HG02588 (cell line): ENCODE results near the gene DNAH14.
"Not testable (repeated sequence)": the region's sequence is repeated elsewhere in the genome, so short reads cannot be mapped to it uniquely, and the experiment has no call there.

Source experiments
- ATAC-seq: cut with Tn5 transposase; IDR thresholded peaks from one replicate; pipeline ENCODE4 v1.9.1; 2021; ENCODE audit warnings: mild to moderate bottlenecking, moderate library complexity; ENCODE audit not compliant: unreplicated experiment

The DNAH14 gene

GRCh38 chr1:225335098-225335778 is 405.8 kb downstream of the DNAH14 start:
- not testable (repeated sequence) for ATAC-seq

- no peak for ATAC-seq
Measured at GRCh38 chr1:225338545-225338944, 409.1 kb downstream of the DNAH14 start.

- ATAC-seq: no peak
Measured at GRCh38 chr1:225341642-225342041, 412.2 kb downstream of the DNAH14 start.

GRCh38 chr1:225342695-225343094 is 413.2 kb downstream of the DNAH14 start:
- ATAC-seq: no peak

GRCh38 chr1:225343618-225344017 is 414.1 kb downstream of the DNAH14 start:
- no peak for ATAC-seq

- no peak for ATAC-seq
Measured at GRCh38 chr1:225347123-225347683, 417.7 kb downstream of the DNAH14 start.

GRCh38 chr1:225348400-225348799 is 418.9 kb downstream of the DNAH14 start:
- no peak for ATAC-seq

- ATAC-seq: no peak
Measured at GRCh38 chr1:225349826-225350225, 420.4 kb downstream of the DNAH14 start.

- no peak for ATAC-seq
Measured at GRCh38 chr1:225350872-225351271, 421.4 kb downstream of the DNAH14 start.

- no peak for ATAC-seq
Measured at GRCh38 chr1:225354906-225355305, 425.4 kb downstream of the DNAH14 start.

- ATAC-seq: no peak
Measured at GRCh38 chr1:225355863-225356262, 426.4 kb downstream of the DNAH14 start.

- no peak for ATAC-seq
Measured at GRCh38 chr1:225360119-225360518, 430.6 kb downstream of the DNAH14 start.

- ATAC-seq: no peak
Measured at GRCh38 chr1:225361176-225361575, 431.7 kb downstream of the DNAH14 start.

GRCh38 chr1:225362805-225363204 is 433.3 kb downstream of the DNAH14 start:
- no peak for ATAC-seq

- no peak for ATAC-seq
Measured at GRCh38 chr1:225364439-225364838, 435.0 kb downstream of the DNAH14 start.

GRCh38 chr1:225366018-225366417 is 436.5 kb downstream of the DNAH14 start:
- ATAC-seq: no peak

- ATAC-seq: no peak
Measured at GRCh38 chr1:225366552-225366951, 437.1 kb downstream of the DNAH14 start.

- ATAC-seq: no peak
Measured at GRCh38 chr1:225368036-225368552, 438.6 kb downstream of the DNAH14 start.

GRCh38 chr1:225371366-225372010 is 442.0 kb downstream of the DNAH14 start:
- no peak for ATAC-seq

GRCh38 chr1:225373155-225373554 is 443.7 kb downstream of the DNAH14 start:
- ATAC-seq: no peak

GRCh38 chr1:225374996-225375395 is 445.5 kb downstream of the DNAH14 start:
- ATAC-seq: no peak

GRCh38 chr1:225378880-225379279 is 449.4 kb downstream of the DNAH14 start:
- no peak for ATAC-seq
